Fibroblast of mammary gland (primary cell): Measurements from ENCODE around the gene PRPF19.

Experiments
- DNase-seq: peaks from one replicate; pipeline ENCODE4 v3.0.0-alpha.2; 2010; ENCODE audit warnings: low read depth
- H3K4me3 ChIP-seq: 2 replicates; pipeline ENCODE4 v1.5.1; 2011; ENCODE audit warnings: low read depth, mild to moderate bottlenecking, low read length, moderate library complexity; ENCODE audit not compliant: control insufficient read depth
- TF ChIP-seq, protein P1 (sequence below): conservative IDR thresholded peaks from 2 replicates; pipeline ENCODE4 v1.5.1; 2011; ENCODE audit warnings: low read depth, low read length, inconsistent platforms; ENCODE audit not compliant: control insufficient read depth, insufficient read depth

Gene PRPF19

DNA sequence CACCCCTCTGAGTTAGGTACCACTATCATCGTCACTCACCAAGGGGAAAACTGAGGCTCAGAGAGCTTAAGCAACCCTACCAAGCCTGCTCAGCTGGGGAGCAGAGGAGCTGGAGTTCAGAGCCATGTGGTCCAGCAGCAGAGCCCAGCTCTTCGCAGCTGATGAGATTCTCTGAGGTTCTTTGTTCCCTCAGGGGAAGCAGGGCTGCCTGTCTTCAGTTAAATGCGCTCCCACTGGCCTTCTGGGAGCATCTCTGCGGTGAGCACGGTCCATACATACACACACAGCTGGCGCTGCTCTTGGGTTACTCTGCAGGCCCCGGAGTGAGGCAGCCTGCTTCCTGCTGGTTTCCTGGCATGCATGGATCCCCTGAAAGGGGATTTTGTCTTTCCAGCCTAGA is 45.4 kb downstream of the PRPF19 start:
- no peak overlapping the region for H3K4me3 ChIP-seq
- peak; percentile 38 for DNase-seq
- TF ChIP-seq, protein P1, sequence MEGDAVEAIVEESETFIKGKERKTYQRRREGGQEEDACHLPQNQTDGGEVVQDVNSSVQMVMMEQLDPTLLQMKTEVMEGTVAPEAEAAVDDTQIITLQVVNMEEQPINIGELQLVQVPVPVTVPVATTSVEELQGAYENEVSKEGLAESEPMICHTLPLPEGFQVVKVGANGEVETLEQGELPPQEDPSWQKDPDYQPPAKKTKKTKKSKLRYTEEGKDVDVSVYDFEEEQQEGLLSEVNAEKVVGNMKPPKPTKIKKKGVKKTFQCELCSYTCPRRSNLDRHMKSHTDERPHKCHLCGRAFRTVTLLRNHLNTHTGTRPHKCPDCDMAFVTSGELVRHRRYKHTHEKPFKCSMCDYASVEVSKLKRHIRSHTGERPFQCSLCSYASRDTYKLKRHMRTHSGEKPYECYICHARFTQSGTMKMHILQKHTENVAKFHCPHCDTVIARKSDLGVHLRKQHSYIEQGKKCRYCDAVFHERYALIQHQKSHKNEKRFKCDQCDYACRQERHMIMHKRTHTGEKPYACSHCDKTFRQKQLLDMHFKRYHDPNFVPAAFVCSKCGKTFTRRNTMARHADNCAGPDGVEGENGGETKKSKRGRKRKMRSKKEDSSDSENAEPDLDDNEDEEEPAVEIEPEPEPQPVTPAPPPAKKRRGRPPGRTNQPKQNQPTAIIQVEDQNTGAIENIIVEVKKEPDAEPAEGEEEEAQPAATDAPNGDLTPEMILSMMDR, result no peak

DNA sequence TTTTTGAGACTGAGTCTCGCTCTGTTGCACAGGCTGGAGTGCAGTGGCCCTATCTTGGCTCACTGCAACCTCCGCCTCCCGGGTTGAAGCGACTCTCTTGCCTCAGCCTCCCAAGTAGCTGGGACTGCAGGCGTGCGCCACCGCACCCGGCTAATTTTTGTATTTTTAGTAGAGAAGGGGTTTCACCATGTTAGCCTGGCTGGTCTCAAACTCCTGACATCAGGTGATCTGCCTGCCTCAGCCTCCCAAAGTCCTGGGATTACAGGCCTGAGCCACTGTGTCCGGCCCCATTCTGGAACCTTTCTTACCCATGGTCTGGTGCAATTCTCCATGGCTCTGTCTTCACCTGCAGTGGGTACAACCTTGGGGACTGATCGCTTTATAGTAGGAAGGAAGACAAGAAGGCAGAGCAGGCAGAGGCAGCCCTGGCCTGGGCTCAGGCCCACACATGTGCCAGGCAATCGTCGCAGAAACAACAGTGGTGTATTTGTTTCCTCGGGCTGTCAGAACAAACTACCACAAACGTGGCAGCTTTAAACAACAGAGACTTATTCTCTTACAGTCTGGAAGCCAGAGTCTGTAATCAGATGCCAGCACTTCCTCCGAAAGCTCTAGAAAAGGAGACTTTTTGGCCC is 46.7 kb downstream of the PRPF19 start:
- TF ChIP-seq, protein P1, result no peak
- no peak overlapping the region for H3K4me3 ChIP-seq
- no peak for DNase-seq

DNA sequence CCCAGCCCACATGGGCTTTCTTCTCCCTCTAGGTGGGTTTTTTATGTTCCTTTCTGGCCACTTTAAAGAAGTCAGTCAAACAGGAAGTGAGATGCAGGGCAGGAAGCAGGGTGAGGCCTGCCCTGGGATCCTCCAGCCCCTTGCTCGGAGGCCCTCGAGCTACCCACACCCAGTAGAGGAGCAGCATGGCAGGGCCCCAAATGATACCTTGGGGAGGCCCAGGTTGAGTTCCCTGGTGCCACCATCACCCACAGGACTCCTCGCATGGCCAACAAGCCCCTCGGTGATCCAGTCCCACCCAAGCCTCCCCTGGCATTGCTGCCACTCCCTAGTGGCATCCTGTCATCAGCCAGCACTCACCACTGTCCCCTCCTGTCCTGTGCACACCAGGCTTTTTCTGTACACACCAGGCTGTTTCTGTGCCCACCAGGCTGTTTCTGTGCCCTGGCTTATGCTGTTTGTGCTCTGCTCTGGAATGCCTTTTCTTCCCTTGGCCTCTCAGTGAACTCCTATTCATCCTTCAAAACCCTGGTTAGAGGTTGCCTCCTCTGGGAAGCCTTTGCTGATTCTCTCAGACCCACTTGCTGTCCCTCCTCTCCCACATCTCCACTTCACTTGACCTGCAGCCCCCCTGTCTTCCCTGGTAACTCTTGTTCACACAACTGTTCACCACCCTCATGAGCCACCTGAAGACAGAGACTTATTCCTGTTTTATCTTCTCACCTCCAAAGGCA is 47.5 kb downstream of the PRPF19 start:
- H3K4me3 ChIP-seq, result no peak overlapping the region
- DNase-seq, result no peak
- TF ChIP-seq, protein P1, result no peak

- H3K4me3 ChIP-seq, result no peak overlapping the region
- TF ChIP-seq, protein P1, result no peak
- no peak for DNase-seq
Measured at GRCh38 chr11:60858236-60858635, 48.1 kb downstream of the PRPF19 start.

GRCh38 chr11:60857378-60858232 is 48.8 kb downstream of the PRPF19 start:
- peak; percentile 77 for DNase-seq
- TF ChIP-seq, protein P1, result no peak
- no peak overlapping the region for H3K4me3 ChIP-seq

DNA sequence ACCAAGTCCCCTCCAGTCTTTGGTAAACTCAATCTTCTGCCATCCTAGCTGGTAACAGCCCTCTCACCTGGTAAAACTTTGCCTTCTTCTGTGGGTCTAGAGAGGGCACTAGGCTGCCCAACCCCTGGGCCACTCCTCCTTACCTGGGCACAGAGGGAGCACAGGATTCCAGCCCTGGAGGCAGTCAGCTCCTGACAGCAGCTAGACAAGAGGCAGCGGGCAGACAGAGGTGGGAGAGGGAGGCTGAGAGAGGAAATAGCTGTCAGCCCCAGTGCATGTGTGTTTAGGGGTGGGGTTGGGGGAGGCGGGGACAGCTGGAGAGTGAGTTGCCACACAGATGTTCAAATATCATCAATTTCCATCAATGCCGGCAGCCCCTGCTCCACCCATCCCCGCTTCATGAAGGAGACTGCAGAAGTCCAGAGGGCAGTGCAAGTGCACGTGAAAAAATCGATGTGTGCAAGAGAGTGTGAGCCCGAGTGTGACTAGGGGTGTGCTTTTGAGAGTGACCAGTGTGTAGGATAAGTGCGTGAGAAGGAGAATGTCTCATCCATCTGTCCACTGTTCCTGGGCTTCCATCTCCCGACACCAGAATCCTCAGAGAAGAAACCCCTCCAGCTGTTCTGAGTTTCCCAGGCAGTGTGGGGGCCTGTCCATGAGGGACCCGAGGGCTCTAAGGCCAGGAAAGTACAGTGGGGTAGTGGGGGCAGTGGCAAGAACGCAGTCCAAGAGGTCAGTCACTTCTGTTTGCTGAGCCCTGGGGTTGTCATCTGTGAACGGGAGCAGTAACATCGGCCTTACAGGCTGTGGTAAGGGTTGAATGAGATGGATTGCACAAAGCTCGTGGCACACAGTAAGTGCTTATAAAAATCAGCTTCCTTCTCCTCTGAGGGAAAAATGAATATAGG is 50.4 kb downstream of the PRPF19 start, which contains the start of gene PTGDR2:
Gene PTGDR2, minus strand, starts transcription at position 225 of the 908 bp plus-strand sequence. CDS start 2,228 bp downstream, outside the sequence.
- TF ChIP-seq, protein P1, result no peak
- H3K4me3 ChIP-seq, result no peak within 1 kb of the TSS
- DNase-seq, result no peak
